DMS153 treated with DMSO at 0.1 percent for 48 hours (cell line): ENCODE measurements around the gene CHCHD3.

Experiments
- DNase-seq: peaks from one replicate; lab custom pipeline; 2025; ENCODE audit not compliant: unreplicated experiment; lab: John Stamatoyannopoulos, UW

Gene CHCHD3

GRCh38 chr7:132830941-132831340, 250.9 kb downstream of the CHCHD3 start:
- no peak for DNase-seq

- DNase-seq: no peak
Observed at GRCh38 chr7:132828502-132828901, 253.4 kb downstream of the CHCHD3 start.

GRCh38 chr7:132825932-132826835, 255.7 kb downstream of the CHCHD3 start:
- DNase-seq: no peak

GRCh38 chr7:132825222-132825621, 256.7 kb downstream of the CHCHD3 start:
- DNase-seq: no peak

- no peak for DNase-seq
Observed at GRCh38 chr7:132819648-132820047, 262.2 kb downstream of the CHCHD3 start.

GRCh38 chr7:132817949-132818348, 263.9 kb downstream of the CHCHD3 start:
- DNase-seq: no peak

GRCh38 chr7:132815696-132816311, 266.1 kb downstream of the CHCHD3 start:
- DNase-seq: no peak

- DNase-seq: no peak
Observed at GRCh38 chr7:132815130-132815529, 266.8 kb downstream of the CHCHD3 start.

GRCh38 chr7:132810561-132810960, 271.3 kb downstream of the CHCHD3 start:
- DNase-seq: no peak

- no peak for DNase-seq
Observed at GRCh38 chr7:132806834-132807233, 275.1 kb downstream of the CHCHD3 start.

GRCh38 chr7:132805766-132806165, 276.1 kb downstream of the CHCHD3 start:
- no peak for DNase-seq

- no peak for DNase-seq
Observed at GRCh38 chr7:132804849-132805485, 276.9 kb downstream of the CHCHD3 start.

- DNase-seq: no peak
Observed at GRCh38 chr7:132800522-132800921, 281.4 kb downstream of the CHCHD3 start.

- no peak for DNase-seq
Observed at GRCh38 chr7:132799081-132799413, 282.8 kb downstream of the CHCHD3 start.

GRCh38 chr7:132797152-132797551, 284.7 kb downstream of the CHCHD3 start:
- no peak for DNase-seq

- DNase-seq: no peak
Observed at GRCh38 chr7:132793474-132793873, 288.4 kb downstream of the CHCHD3 start.

GRCh38 chr7:132791036-132791435, 290.9 kb downstream of the CHCHD3 start:
- DNase-seq: no peak

GRCh38 chr7:132790104-132790503, 291.8 kb downstream of the CHCHD3 start:
- DNase-seq: no peak

- no peak for DNase-seq
Observed at GRCh38 chr7:132789281-132789680, 292.6 kb downstream of the CHCHD3 start.

- no peak for DNase-seq
Observed at GRCh38 chr7:132785870-132786269, 296.0 kb downstream of the CHCHD3 start.

GRCh38 chr7:132784406-132784805, 297.5 kb downstream of the CHCHD3 start:
- no peak for DNase-seq

GRCh38 chr7:132783824-132784223, 298.1 kb downstream of the CHCHD3 start:
- no peak for DNase-seq
